Caco-2 (cell line): ENCODE measurements around the gene IGFBP6. TPM values are rescaled to one million over a fixed set of nuclear protein-coding genes. Genes with fewer than 3 reads are reported as not detected.

Experiments used
- BruUV-seq: library from RNA; stranded (reverse); fragments of 400-500 nt; replicated peaks from 2 replicates; lab custom pipeline; 2021; lab: Mats Ljungman, UMichigan
- CTCF ChIA-PET: fragments of 300-600 bp; sonication (Branson Sonifier 250); formaldehyde crosslinking; loops from one replicate; lab custom pipeline; 2022; ENCODE audit warnings: antibody characterized with exemption; lab: Charles Lee
- POLR2A ChIA-PET: fragments of 300-600 bp; sonication (Branson Sonifier 250); formaldehyde crosslinking; loops from one replicate; lab custom pipeline; 2022; ENCODE audit warnings: antibody characterized with exemption; lab: Charles Lee
- DNase-seq, 2 experiments: peaks; one replicate each; pipeline versions ENCODE4 v3.0.0 to v3.0.0-alpha.2; 2020 to 2022
- H3K27me3 ChIP-seq: replicated peaks from 2 replicates; pipeline ENCODE4 v1.6.0; 2011; ENCODE audit warnings: low read length; ENCODE audit not compliant: control insufficient read depth, insufficient read depth
- H3K36me3 ChIP-seq: 2 replicates; pipeline ENCODE4 v1.5.1; 2011; ENCODE audit warnings: low read length; ENCODE audit not compliant: control insufficient read depth, insufficient read depth
- H3K4me1 ChIP-seq: fragments of 250-450 bp; sonication (Bioruptor Pico); 2 replicates; pipeline ENCODE4 v1.5.1; 2020; ENCODE audit warnings: mild to moderate bottlenecking
- H3K4me3 ChIP-seq: 2 replicates; pipeline ENCODE4 v1.5.1; 2011; ENCODE audit warnings: low read depth, mild to moderate bottlenecking, control low read depth, low read length
- H3K9me3 ChIP-seq: fragments of 250-450 bp; sonication (Bioruptor Pico); 2 replicates; pipeline ENCODE4 v1.5.1; 2020; ENCODE audit warnings: mild to moderate bottlenecking, moderate library complexity
- H3K27ac Mint-ChIP-seq: one replicate; pipeline ENCODE4 v1.8.0; 2022; ENCODE audit warnings: mixed read lengths; ENCODE audit not compliant: unreplicated experiment
- H3K27me3 Mint-ChIP-seq: one replicate; pipeline ENCODE4 v1.8.0; 2022; ENCODE audit warnings: mixed read lengths; ENCODE audit not compliant: insufficient read depth, unreplicated experiment
- H3K36me3 Mint-ChIP-seq: one replicate; pipeline ENCODE4 v1.8.0; 2022; ENCODE audit warnings: mild to moderate bottlenecking, mixed read lengths; ENCODE audit not compliant: insufficient read depth, unreplicated experiment
- H3K4me1 Mint-ChIP-seq: one replicate; pipeline ENCODE4 v1.8.0; 2022; ENCODE audit warnings: low read depth, mixed read lengths; ENCODE audit not compliant: unreplicated experiment
- H3K4me3 Mint-ChIP-seq: one replicate; pipeline ENCODE4 v1.8.0; 2022; ENCODE audit warnings: mild to moderate bottlenecking, moderate library complexity, mixed read lengths; ENCODE audit not compliant: unreplicated experiment
- H3K9me3 Mint-ChIP-seq: one replicate; pipeline ENCODE4 v1.8.0; 2022; ENCODE audit warnings: mixed read lengths; ENCODE audit not compliant: unreplicated experiment
- CTCF ChIP-seq, 2 experiments: fragments of 200-600 bp in 1 of 2; IDR thresholded peaks; 1 replicate in 1 of 2; 2 replicates in 1 of 2; pipeline versions ENCODE4 v1.5.1 to v1.8.0; 2011 to 2022; ENCODE audit warnings: antibody characterized with exemption in 1 of 2, control low read depth in 1 of 2, inconsistent platforms in 1 of 2, low read depth in 1 of 2, low read length in 1 of 2, mild to moderate bottlenecking in 1 of 2, moderate library complexity in 1 of 2; ENCODE audit not compliant: insufficient read depth in 1 of 2, severe bottlenecking in 1 of 2, unreplicated experiment in 1 of 2
- intact Hi-C: fragments of 100-400 bp; cut with micrococcal nuclease; formaldehyde crosslinking; loops from one replicate; pipeline ENCODE4 v1.10.0; 2022; ENCODE audit not compliant: unreplicated experiment
- total RNA-seq: library from RNA; stranded (reverse); gene quantifications from 2 replicates; pipeline ENCODE4 v1.2.3, GENCODE V29; 2022

Gene IGFBP6
- total RNA-seq, 1 experiment from 2014 or later, result 34.7 TPM

GRCh38 chr12:53082637-53083175, 14.8 kb upstream of the IGFBP6 start:
- no peaks in the 10 kb centered on the region for H3K27me3 Mint-ChIP-seq
- H3K4me3 Mint-ChIP-seq, result no peak overlapping the region
- Histone ChIP-seq H3K36me3 (no peaks in the 10 kb centered on the region), H3K9me3 (peaks cover 13% of the 10 kb centered on the region; the same call in 1 of the 2 replicates), H3K4me1 (peaks cover 4% of the 10 kb centered on the region; the same call in 1 of the 2 replicates), H3K4me3 (no peak overlapping the region), H3K27me3 (no peaks in the 10 kb centered on the region)
- H3K27ac Mint-ChIP-seq, result no peak overlapping the region
- no peaks in the 10 kb centered on the region for H3K9me3 Mint-ChIP-seq
- ChIA-PET CTCF (no interaction called here), POLR2A (no interaction called here)
- peaks cover 11% of the 10 kb centered on the region for H3K4me1 Mint-ChIP-seq
- no peak for DNase-seq
- peaks cover 8% of the 10 kb centered on the region for H3K36me3 Mint-ChIP-seq
- no TSS peak for BruUV-seq
- no peak for TF ChIP-seq CTCF (IDR thresholded peaks at IDR 0.05; ENCODE audit: insufficient read depth in 1 of 2, low read depth in 1 of 2, low read length in 1 of 2, severe bottlenecking in 1 of 2, unreplicated experiment in 1 of 2)
- intact Hi-C loops, result no loop called here

DNA sequence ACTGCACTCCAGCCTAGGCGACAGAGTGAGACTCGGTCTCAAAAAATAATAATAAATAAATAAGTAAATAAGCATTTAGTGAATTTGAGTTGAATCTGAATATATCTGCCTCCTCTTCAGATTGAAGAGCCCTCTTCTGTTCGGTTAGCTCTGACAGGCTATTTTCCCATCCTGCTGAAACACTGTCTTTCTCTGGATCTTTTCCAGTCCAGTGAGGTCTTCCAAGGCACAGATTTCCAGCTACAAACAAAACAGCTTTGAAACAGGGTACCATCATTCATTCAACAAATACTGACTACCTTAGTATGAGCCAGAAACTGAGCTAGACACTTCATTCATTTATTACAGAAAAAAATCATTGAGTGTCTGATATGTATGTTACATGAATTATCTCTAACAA, 11.1 kb upstream of the IGFBP6 start:
- Histone ChIP-seq H3K27me3 (no peaks in the 10 kb centered on the region), H3K4me1 (no peaks in the 10 kb centered on the region), H3K36me3 (no peaks in the 10 kb centered on the region), H3K9me3 (peaks cover 13% of the 10 kb centered on the region; the same call in 1 of the 2 replicates), H3K4me3 (no peak overlapping the region)
- ChIA-PET CTCF (interaction anchor here (0.9 to 1.5 kb wide), 2 partner anchors 13 to 17 kb away, joined by 4 read pairs; partner anchors contain the start of gene SOAT2), POLR2A (interaction anchor here (0.6 kb wide), 1 partner anchor 17 kb away, joined by 3 read pairs; no protein-coding TSS in a partner anchor)
- Mint-ChIP-seq H3K4me1 (no peaks in the 10 kb centered on the region), H3K27ac (no peak overlapping the region), H3K36me3 (no peaks in the 10 kb centered on the region), H3K27me3 (no peaks in the 10 kb centered on the region), H3K9me3 (no peaks in the 10 kb centered on the region), H3K4me3 (no peak overlapping the region)
- BruUV-seq, result no TSS peak
- no peak for TF ChIP-seq CTCF (IDR thresholded peaks at IDR 0.05; ENCODE audit: insufficient read depth in 1 of 2, low read depth in 1 of 2, low read length in 1 of 2, severe bottlenecking in 1 of 2, unreplicated experiment in 1 of 2)
- intact Hi-C loops, result no loop called here
- DNase-seq, result no peak

DNA sequence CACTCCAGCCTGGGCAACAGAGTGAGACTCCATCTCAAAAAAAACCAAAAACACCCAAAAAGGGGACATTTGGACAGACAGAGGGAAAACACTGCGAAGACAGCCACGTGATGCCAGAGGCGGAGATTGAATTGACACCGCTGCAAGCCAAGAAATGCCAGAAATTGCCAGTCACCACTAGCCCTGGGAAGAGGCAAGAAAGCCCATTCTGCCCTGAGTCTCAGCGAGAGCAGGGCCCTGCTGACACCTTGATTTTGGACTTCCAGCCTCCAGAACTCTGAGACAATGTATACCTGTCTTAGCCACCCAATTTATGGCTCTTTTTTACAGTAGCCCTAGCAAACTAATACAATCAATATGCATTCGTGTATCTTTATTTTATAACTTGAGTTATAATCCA, 7.4 kb upstream of the IGFBP6 start:
- TF ChIP-seq CTCF (IDR thresholded peaks at IDR 0.05; ENCODE audit: insufficient read depth in 1 of 2, low read depth in 1 of 2, low read length in 1 of 2, severe bottlenecking in 1 of 2, unreplicated experiment in 1 of 2), result no peak
- H3K27ac Mint-ChIP-seq, result no peak overlapping the region
- no TSS peak for BruUV-seq
- DNase-seq, result no peak
- POLR2A ChIA-PET, result no interaction called here
- intact Hi-C loops, result no loop called here
- no peaks in the 10 kb centered on the region for H3K9me3 Mint-ChIP-seq
- H3K4me3 ChIP-seq, result no peak overlapping the region
- H3K9me3 ChIP-seq, result 0 out of 2 replicates have a peak, but pooled peaks cover 3% of the 10 kb centered on the region
- H3K36me3 ChIP-seq, result no peaks in the 10 kb centered on the region
- no peaks in the 10 kb centered on the region for H3K27me3 Mint-ChIP-seq
- CTCF ChIA-PET, result interaction anchor here (1.2 kb wide), 1 partner anchor 24 kb away, joined by 4 read pairs; no protein-coding TSS in a partner anchor
- no peak overlapping the region for H3K4me3 Mint-ChIP-seq
- H3K27me3 ChIP-seq, result no peaks in the 10 kb centered on the region
- H3K4me1 Mint-ChIP-seq, result no peaks in the 10 kb centered on the region
- no peaks in the 10 kb centered on the region for H3K4me1 ChIP-seq
- H3K36me3 Mint-ChIP-seq, result no peaks in the 10 kb centered on the region
